SK-N-MC (cell line): Measurements from ENCODE around the gene PCDH7.

ENCODE experiments used
- EZH2 ChIP-seq: fragments of 200-600 bp; sonication (generic); IDR thresholded peaks from one replicate; pipeline ENCODE4 v1.6.1; 2017; ENCODE audit warnings: antibody characterized with exemption
- FOXP2 ChIP-seq: optimal IDR thresholded peaks from 2 replicates; pipeline ENCODE3; 2011; ENCODE audit warnings: mild to moderate bottlenecking, moderate library complexity; ENCODE audit not compliant: insufficient read depth; ENCODE audit errors: extremely low read length, control extremely low read depth
- POLR2AphosphoS5 ChIP-seq: IDR thresholded peaks from 2 replicates; pipeline ENCODE4 v1.6.1; 2012; ENCODE audit warnings: mild to moderate bottlenecking, low read depth, low read length, borderline replicate concordance

- TF ChIP-seq EZH2 (no peak), POLR2AphosphoS5 (no peak), FOXP2 (no peak)
Observed at GRCh38 chr4:30756553-30756952, 36.4 kb downstream of the PCDH7 start.
